ENCODE data around the gene RAMP3. TPM values are rescaled to one million over a fixed set of nuclear protein-coding genes. Genes with fewer than 3 reads are reported as not detected.

The RAMP3 gene
- total and polyA plus RNA-seq, 9 of the 15 experiments (the other 6 are each of a cell fraction or from before 2014, with no cell fraction given) = not detected

- TF ChIP-seq CEBPG (CRISPR knock-in tag; IDR thresholded peaks at IDR 0.05) (no peak), CEBPG (tag; conservative IDR thresholded peaks at IDR 0.05 in 1 of 2, IDR thresholded peaks at IDR 0.05 in 1 of 2) (no peak), CREB3 (tag; conservative IDR thresholded peaks at IDR 0.05; ENCODE audit: low read depth) (no peak), HINFP (tag; conservative IDR thresholded peaks at IDR 0.05; ENCODE audit: low read depth) (no peak), CHD1 (IDR thresholded peaks at IDR 0.05; ENCODE audit: low read length) (no peak), DLX4 (CRISPR knock-in tag; IDR thresholded peaks at IDR 0.05) (no peak), CXXC5 (CRISPR knock-in tag; IDR thresholded peaks at IDR 0.05) (no peak), AFF4 (CRISPR knock-in tag; IDR thresholded peaks at IDR 0.05) (no peak)
These were observed 4.8 kb downstream of the RAMP3 start (continued) for GRCh38 chr7:45162311-45162845.
